ENCODE measurements around the gene HOXD3.

GRCh38 chr2:176182671-176183070 is 25.6 kb downstream of the HOXD3 start:
- TF ChIP-seq RXRA (IDR thresholded peaks at IDR 0.05; ENCODE audit: borderline replicate concordance, low read depth) (no peak), CTCF (IDR thresholded peaks at IDR 0.05) (no peak), MAX (IDR thresholded peaks at IDR 0.05; ENCODE audit: low read depth) (no peak), SMC3 (IDR thresholded peaks at IDR 0.05; ENCODE audit: low read depth, low read length) (no peak), YY1 (IDR thresholded peaks at IDR 0.05; ENCODE audit: low read depth) (no peak), GABPA (IDR thresholded peaks at IDR 0.05; ENCODE audit: low read depth) (no peak), TAF1 (IDR thresholded peaks at IDR 0.05; ENCODE audit: borderline replicate concordance, low read depth, low read length) (no peak), EP300 (IDR thresholded peaks at IDR 0.05; ENCODE audit: borderline replicate concordance in 1 of 2, low read depth in 1 of 2, low read length in 1 of 2) (no peak), REST (IDR thresholded peaks at IDR 0.05; ENCODE audit: low read depth, low read length) (no peak), MEF2A (IDR thresholded peaks at IDR 0.05; ENCODE audit: borderline replicate concordance, low read depth) (no peak), POLR2AphosphoS5 (IDR thresholded peaks at IDR 0.05; ENCODE audit: low read depth, low read length) (no peak), CHD2 (IDR thresholded peaks at IDR 0.05; ENCODE audit: low read length, partially characterized antibody) (no peak)
